Measurements from ENCODE around the gene ETV1.
"Not testable (repeated sequence)": the region's sequence is repeated elsewhere in the genome, so short reads cannot be mapped to it uniquely, and the experiment has no call there.

Gene ETV1

DNA sequence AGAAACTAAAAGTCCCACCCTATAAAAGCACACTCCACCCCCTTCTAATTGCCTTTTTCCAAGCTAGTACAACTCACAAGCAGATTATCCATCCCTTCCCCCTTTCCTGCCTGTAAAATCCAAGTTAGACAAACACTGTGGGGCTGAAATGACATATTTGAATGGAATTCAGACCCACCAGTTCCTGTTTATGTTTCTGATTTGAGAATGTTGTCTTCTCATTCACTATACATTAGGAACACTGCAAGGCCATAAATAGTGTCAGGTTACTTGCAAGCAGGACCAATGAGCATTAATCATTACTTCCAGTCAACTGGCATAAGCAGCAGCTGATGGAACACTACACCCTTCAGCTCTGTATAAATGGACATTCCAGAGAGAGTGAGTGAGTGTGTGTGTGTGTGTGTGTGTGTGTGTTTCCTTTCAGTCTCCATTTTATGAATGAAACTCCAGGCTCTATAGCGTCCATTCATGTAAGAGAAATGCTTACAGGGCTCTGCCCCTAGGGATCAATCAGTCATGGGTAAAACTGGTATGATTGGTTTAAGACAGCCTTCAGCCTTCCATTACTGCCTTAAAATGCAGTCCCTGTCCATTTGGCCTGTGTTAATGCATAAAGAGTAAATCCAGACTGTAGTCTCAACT, 69.3 kb downstream of the ETV1 start:
- no peak for DNase-seq

- not testable (repeated sequence) for DNase-seq
Measured at GRCh38 chr7:13918333-13918732, 71.1 kb downstream of the ETV1 start.

GRCh38 chr7:13917103-13917502, 72.4 kb downstream of the ETV1 start:
- DNase-seq = not testable (repeated sequence)

- DNase-seq = no peak
Measured at GRCh38 chr7:13915891-13916290, 73.6 kb downstream of the ETV1 start.

- no peak for DNase-seq
Measured at GRCh38 chr7:13912715-13913278, 76.7 kb downstream of the ETV1 start.

DNA sequence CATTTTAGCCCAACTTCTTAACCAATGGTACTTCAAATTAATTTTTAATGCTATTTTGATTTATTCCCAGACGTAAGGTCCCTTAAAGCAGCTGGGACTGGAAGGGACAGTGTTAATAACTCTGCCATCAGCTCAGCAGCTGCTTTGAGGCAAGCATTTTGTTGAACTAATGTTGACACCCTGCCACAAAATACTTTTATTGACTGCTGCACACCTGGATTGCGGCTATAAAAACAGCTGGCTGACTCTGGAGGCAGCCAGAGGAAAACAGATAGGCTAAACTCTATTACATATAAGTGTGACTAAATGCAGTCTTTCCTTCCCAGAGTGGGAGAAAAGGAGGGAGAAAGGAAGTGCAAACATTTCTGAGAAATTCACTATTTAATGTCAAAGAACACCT, 77.6 kb downstream of the ETV1 start:
- no peak for DNase-seq

DNA sequence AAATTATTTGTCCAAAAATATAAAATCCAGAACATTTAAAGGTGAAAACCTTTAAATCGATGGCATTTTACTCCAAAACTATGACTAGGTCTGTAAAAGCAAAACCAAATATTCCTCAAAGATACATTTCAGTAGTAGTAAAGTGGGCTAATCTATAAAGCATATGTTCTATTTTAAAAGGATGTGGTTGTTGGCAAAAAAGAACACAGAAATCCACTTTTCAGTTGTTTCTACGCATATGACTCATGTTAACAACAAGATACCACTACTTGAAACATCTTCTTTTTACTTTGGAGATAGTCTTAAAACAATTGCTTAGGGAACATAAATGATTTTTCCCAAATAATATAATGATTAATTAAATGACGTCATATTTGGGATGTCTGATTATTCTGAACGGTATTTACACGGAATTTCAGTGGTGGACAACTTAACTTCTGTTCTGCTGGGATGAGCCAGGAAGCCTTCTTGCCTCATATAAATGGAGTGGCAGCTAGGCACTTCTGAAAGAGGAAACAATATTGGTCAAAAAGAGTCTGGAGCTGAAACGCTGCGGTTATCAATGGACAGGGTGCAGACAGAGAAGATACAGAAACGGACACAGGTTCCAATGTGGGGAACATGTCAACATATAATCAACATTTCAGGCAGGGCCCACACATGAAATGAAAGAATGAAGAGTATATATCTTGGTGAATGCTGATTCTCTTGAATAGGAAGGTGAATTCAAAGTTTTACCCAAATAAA, 78.5 kb downstream of the ETV1 start:
- DNase-seq = no peak

GRCh38 chr7:13908667-13909397, 80.6 kb downstream of the ETV1 start:
- no peak for DNase-seq

- DNase-seq = no peak
Measured at GRCh38 chr7:13907831-13908230, 81.6 kb downstream of the ETV1 start.

- DNase-seq = no peak
Measured at GRCh38 chr7:13904689-13905088, 84.8 kb downstream of the ETV1 start.

GRCh38 chr7:13904007-13904406, 85.5 kb downstream of the ETV1 start:
- no peak for DNase-seq

DNA sequence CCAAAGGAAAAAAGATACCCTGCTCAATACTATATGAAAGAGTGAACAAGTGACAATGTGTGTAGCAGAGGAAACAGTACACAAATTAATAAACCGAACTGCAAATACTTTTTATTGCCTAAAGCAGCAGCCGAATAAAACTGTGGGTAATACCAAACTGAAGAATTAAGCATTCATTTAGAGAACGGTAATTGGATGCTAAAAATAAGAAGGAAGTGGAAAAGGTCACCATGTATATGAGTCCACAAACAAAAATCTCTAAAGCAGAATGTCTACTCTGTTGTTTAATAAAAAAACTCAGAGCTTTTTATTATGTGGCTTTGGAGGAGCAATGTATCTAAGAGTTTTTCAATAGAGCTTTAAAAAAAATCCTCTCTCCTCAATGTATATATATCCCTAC, 87.9 kb downstream of the ETV1 start:
- no peak for DNase-seq

DNA sequence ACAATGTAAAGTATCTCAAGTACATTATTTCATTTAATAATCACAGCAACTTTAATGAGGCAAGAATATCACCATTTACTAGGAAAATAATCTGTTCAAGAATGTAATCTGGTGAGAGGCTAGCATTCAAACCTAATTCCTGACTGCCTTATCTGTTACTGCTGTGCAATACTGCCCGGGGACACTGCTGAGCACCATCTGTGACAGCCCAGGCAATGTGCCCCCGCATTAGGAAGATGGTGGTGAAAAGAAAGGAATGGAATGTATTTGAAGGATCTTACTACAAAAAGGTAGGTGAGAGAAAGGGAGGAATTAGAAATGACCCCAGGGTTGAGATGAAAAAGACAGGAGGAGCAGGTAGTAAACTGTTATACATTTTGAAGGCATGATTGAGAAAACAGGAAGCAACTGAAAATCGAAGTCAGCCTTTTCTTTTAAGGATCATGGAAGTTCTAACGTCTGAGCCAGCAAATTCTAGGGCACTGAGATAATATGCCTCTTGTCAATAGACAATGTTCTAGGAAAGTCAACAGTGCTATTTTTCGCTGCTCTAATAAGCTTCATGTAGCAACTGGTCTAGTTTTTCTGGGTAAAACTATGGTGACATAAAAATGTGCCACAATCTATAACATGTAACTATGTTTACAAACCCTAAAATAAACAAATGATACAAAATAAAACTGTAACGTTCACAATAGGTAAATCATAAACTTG, 90.4 kb downstream of the ETV1 start:
- DNase-seq = no peak

DNA sequence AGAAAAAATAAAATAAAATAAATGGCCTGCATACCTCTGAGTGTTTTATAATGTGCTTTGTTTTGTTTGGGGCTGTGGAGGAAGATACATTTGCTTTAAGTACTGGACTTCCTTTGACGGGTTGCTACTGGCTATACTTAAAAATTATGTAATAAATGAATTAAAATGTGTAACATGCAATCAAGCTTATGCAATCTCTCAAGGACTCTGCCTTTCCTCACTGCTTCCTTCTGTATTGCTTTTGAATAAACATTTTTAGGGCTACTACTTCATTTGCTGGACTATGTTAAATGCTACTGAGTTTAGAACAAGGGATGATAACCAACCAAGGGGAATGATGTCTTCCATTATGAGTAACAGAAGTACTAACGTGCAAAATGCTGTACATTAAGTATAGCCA, 91.6 kb downstream of the ETV1 start:
- no peak for DNase-seq

DNA sequence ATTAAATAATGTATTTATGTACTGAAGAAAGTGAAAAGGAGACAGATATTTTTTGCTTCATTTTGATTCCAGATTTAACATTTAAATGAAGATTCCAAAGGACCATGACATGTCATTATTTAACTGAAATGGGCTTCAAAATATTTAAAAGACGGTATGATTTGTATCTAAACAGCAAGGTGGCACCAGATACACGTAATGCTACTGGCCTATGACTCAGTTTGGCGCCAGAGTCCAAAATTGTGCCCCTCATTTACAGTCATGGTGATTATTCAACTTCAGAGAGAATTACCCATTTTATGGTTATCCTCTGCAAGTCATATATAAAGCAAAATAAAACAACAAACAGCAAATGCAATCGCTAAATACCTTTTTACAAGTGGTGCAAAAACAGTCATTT, 94.5 kb downstream of the ETV1 start:
- no peak for DNase-seq

- no peak for DNase-seq
Measured at GRCh38 chr7:13894377-13894776, 95.1 kb downstream of the ETV1 start.

GRCh38 chr7:13890793-13891192, 98.7 kb downstream of the ETV1 start:
- no peak for DNase-seq

DNA sequence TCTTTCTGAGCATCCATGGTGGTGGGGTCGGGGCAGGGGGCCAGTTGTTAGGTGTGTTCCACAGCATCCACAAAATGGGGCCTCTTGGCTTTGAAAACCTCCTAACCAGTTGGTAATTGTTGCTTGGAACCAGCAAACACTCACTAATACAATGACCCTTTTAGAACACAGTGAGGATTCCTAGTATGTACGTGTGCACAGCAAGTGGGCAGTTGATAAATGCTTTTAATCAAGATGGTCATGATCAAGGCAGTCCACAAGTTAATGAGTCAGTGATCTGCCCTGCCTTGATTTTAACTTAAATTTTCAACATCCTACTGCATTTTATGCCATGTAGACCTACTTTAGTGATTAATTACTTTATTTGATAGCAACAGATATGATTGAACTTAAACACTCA, 103.1 kb downstream of the ETV1 start:
- no peak for DNase-seq

DNA sequence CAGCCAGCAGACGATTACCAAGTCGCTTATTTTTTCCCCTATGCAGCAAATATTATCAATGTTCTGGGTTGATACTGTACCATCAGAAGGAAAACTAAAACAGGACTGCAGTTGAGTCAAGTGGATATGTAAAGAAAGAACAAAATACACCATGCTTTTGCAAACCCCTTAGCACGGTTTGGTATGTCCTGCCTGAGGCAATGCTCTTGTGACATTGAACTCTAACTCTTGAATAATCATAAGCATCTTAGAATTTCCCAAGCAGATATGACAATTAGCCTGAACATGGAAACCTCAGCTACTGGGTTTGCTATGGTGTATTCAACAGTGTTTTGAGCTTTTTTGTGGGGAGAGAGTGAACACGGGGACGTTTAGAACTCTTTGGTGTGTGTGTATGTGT, 107.4 kb downstream of the ETV1 start:
- DNase-seq = no peak

- DNase-seq = no peak
Measured at GRCh38 chr7:13880789-13881188, 108.7 kb downstream of the ETV1 start.

- no peak for DNase-seq
Measured at GRCh38 chr7:13879994-13880686, 109.3 kb downstream of the ETV1 start.

- DNase-seq = no peak
Measured at GRCh38 chr7:13879143-13879542, 110.3 kb downstream of the ETV1 start.
